SKM-1 treated with dmso at 0.1 percent for 144 hours (cell line): Measurements from ENCODE around the gene MGAT5B.

Experiments used
- DNase-seq: peaks from one replicate; lab custom pipeline; 2025; ENCODE audit not compliant: unreplicated experiment; lab: John Stamatoyannopoulos, UW

MGAT5B gene

DNA sequence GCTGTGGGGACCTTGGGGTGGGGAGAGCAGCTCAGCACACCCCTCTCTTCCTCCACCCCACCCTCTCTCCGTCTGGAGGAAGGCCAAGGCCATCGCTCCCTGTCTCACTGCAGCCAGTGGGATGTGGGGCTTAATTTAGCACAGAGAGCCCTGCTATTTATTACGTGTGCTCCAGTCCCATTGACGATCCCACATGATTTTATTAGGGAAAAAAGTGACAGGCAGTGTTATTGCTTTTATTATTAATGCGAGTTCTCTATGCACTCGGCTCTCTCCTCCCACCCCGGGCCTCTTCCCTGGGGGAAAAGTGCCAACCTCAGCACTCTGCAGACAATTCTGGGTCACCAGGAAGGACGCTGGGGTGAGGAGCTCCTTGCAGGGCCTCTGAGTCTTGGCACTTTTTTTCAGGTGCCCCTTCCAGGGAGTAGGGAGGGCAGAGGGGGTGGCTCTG, 57.3 kb downstream of the MGAT5B start:
- DNase-seq: no peak

DNA sequence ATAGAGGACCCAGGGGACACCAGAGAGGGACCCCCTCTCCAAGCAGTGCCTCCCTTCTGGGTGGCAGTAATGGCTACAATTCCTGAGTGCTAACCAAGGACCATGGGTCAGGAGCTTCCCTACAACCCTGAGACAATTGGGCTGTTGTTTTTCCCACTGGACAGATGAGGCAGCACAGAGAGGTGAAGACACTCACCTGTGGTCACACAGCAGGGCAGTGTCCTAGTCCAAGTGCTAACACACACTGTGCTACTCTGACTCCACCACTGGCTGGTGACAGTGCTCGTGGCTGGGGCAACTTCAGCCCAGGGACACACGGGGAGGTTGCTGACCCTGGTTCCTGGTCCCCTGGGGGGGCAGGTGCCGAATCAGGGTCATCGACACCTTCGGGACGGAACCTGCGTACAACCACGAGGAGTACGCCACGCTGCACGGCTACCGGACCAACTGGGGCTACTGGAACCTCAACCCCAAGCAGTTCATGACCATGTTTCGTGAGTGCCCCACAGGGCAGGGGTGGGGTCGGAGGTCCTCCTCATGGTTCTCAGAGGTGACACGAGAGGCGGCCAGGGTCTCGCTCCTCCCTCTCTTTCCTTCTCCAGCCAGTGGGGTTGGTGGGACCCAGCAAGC, 58.1 kb downstream of the MGAT5B start:
- DNase-seq: no peak

DNA sequence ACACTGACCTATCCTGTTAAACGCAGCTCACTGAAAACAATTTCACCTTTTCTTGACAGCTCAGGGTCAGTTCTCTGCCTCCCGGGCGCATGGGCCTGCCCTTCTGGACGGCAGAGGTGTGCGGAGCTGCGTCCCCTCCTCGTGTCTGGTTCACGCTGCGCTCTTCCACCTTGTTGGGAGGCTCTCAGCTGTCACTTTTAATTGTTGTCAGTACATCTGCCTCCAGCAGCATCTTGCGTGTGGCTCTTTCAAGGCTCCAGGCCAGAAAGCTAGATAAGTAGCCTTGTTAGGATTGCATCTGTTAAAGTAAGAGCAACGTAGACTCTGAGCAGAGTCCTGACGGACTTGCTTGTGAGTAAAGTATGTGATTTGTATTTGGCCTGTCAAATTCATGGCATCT, 59.4 kb downstream of the MGAT5B start:
- no peak for DNase-seq

DNA sequence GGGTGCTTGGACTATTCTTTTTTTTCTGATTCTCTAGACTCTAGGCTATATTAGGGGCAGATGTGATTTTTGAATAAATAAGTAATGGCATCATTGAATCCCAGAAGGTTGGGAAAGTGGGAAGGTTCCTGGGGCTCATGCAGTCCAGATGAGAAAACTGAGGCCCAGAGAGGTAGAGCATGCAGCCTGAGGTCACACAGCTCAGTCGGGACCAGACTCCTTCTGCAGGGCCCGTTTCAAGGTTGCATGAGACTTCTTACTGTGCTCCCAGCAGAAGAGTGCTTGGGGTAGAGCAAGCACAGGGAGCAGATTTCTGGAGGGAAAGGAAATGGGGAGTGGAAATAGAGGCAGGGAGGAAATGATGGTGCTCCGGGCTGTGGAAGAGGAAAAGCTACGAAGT, 59.8 kb downstream of the MGAT5B start:
- DNase-seq: no peak

DNA sequence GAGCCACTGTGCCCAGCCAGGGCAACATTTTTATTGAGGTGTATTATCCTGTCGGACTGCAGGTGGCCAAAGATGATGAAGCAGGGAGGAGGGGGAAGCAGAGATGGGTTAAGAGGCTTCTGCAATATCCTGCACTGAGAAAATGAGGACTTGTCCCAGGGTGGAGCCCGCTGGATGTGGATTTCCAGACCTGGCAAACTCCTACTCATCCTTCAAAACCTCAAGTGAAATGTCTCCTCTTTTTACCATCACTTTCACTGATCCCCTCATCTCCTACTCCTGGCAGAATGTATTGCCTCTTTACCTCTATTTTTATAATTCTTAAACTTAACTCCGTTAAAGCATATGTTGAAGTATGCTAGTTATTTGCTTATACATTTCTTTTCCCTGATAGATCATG, 60.9 kb downstream of the MGAT5B start:
- no peak for DNase-seq

DNA sequence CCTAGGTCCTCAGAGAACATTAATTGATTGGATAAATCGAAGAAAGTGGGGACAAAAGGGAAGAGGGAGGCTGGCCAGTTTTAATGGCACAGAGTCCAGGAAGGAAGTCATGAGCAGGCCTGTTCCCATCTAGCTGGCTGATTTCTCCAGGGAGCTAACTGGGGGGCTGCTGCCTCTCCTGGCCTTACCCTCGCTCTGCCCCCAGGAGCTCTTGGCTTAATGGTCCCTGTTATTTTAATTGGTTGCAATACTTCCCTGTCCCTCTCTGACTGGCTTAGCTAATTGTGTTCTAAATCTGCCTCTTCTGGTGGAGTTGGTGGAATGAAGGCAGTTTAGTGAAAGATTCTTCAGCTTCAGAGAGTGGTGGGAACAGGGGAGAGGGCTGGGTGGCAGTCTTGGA, 61.4 kb downstream of the MGAT5B start:
- no peak for DNase-seq

DNA sequence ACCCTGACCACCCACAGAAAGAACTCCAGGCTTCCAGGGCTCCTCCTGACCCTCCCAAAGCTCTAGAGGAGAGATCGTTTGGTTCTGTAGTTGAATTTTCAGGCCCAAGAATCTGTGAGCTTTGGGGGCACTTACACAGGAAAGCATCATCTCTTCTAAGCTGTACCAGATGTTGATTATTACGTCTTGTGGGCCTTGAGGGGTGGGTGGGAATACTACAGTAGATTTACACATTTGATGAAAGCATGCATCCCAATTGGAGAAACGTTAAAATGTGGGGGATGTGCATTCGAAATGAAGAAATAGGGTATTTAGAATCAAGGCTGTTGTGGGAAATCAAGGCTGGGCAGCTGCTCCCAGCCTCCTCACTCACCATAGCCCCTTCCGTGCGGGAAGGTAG, 61.9 kb downstream of the MGAT5B start:
- no peak for DNase-seq

DNA sequence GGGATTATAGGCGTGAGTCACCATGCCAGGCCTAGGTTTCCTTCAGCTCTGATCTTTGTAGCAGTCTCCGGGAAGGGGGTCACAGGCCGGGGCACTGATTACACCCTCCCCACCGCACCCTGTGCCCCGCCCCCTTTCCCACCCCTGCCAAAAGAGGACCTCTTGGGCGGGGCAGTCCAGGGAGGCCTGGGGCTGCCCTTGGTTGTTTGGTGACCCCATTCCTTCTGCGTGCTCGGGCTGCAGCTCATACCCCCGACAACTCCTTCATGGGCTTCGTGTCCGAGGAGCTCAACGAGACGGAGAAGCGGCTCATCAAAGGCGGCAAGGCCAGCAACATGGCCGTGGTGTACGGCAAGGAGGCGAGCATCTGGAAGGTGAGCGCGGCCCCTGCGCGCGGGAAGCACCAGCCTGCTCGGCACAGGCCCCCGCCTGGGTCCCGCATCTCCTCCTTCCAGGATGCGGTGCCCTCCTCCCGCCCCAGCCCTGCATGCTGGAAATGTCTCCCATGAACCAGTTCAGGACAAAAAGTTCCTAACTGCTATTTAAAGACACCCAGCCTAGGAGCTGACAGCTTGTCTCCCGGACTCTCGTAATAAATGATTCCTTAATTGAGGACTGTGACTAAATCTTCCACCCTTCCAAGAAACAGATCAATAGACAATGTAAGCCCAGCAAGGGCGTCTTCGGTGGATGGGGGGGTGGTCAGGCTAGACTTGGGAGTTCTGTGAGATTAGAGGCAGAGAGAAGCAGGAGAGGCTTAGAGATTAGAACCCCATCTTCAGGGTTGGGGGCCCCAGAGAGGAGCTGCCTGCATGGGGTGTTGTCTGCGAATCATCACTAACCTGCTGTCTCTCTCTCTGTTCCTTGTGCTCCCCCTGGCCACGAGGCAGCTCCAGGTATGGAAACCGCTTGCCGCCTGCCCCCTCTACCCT, 64.5 kb downstream of the MGAT5B start:
- no peak for DNase-seq

DNA sequence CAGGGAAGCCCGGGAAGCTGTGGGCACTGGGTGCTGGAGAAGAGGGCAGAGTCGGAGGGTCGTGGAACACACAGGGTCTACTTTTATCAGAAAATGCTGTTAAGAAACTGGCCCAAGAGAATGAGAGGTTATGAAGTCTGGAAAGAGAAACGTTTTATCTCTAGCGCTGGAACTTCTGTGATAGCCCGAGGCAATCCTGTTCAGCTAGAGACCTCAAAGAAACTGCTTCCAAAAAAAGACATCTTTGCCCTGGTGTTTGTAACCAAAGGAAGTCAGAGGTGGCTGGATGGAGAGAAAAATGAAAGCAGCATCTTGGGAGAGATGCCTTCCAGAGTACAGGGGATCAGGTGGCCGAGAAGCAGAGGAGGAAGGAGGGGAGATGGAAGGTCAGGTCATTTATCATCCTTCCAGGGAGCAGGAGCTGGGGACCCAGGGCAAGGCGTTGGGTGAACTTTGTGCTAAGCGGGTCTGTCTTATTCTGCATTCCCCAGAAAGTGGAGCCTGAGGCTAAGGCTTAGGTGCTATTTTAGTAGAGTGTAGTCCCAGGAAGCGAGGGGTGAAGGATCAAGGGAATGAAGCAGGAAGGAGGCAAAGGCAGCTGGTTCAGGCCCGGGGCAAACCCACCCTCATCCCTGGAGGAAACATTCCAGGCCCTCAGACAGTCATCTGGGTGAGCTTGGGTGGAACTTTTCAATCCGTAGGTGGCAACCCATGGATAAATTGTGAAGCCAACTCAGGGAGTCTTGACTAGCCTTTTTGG, 66.5 kb downstream of the MGAT5B start:
- no peak for DNase-seq

DNA sequence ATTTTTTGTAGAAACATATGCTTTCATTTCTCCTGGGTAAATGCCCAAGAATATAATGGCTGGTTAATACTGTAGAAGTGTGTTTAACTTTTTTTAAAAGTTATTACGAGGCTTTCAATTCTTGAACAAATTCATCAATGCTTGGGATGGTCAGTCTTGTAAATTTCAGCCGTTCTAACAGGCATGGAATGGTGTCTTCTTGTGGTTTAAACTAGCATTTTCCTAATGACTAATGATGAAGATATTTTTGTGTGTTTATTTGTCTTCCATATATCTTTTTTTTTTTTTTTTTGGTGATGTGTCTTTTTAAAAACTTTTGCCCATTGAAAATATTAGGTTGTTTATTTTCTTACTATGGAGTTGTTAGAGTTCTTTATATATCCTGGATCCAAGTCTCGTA, 67.1 kb downstream of the MGAT5B start:
- DNase-seq: no peak

DNA sequence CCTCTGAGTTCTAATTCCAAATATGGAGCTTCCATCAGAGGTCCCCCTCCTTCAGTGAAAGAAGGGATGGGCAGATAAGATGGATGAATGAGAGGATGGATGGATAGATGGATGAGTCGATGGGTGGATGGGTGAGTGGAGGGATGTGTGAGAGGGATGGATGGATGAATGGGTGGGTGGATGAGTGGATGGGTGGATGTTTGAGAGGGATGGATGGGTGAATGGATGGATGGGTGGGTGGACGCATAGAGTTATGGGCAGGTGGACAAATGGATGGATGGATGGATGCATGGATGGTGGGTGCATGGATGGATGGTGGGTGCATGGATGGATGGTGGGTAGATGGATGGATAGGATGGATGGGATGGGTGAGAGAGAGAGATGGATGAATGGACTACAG, 69.0 kb downstream of the MGAT5B start:
- DNase-seq: no peak

DNA sequence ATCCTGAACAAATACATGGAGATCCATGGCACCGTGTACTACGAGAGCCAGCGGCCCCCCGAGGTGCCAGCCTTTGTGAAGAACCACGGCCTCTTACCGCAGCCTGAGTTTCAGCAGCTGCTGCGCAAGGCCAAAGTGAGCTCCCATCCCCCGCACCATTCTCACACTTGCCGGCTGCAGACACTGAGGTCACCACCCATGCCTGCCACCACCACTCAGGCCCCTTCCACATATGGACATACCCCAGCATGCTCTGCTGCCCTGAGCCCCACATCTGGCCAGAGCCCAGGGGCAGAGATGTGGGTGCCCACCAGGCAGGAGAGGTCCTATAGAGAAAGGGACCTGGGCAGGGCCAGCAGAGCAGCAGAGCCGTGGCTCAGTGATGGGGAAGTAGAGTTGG, 69.8 kb downstream of the MGAT5B start:
- no peak for DNase-seq

DNA sequence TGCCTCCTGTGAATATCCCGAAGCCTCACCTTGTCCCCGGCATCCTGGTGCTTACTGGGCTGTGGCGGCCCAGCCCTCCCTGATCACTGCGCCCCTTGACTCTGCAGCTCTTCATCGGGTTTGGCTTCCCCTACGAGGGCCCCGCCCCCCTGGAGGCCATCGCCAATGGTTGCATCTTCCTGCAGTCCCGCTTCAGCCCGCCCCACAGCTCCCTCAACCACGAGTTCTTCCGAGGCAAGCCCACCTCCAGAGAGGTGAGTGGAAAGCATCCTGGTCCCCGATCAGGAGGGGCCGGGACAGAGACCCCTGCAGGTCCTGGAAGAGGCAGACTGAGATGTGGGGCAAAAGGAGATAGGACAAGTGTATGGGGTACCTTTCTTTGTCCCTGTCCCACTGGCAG, 72.1 kb downstream of the MGAT5B start:
- DNase-seq: no peak

DNA sequence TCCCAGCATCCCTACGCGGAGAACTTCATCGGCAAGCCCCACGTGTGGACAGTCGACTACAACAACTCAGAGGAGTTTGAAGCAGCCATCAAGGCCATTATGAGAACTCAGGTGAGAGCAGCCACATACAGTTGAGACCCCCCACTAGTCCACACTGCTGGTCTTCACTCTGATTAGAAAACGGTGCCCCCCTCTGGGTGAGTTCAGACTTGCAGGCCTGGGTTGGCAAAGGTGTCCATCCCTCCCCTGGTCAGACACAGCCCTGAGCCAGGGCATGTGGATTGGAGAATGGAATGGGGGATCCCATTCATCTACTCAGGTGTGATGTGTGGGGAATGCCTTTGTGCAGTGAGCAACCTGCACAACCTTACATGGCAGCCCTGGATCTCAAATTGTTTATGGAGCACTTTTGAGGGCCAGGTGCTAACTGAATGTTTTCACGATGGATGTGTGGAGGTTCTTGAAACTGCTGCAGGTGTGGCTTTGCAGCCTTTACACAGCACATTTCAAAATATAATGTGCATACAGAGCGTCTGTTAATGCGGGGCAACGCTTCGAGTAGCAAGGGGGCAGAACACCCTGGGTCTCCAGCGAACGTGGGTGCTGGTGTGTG, 72.6 kb downstream of the MGAT5B start:
- no peak for DNase-seq

DNA sequence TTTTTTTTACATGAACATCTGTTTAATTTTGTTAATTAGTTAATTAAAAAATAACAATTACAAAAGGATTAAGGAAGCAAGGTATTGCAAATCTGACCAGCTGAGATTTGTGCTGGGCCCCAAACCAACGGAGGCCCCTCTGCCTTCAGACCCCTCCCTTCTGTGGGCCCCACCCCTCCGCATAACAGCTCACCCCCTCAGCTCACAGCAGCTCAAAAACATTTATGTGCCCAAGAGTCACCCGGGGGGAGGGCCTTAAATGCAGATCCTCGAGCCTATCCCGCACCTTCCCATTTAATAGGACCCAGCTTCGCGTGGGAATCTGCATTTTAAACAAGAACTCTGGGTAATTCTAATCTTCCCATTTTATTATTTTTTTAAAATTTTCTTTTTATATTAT, 75.0 kb downstream of the MGAT5B start:
- no peak for DNase-seq

DNA sequence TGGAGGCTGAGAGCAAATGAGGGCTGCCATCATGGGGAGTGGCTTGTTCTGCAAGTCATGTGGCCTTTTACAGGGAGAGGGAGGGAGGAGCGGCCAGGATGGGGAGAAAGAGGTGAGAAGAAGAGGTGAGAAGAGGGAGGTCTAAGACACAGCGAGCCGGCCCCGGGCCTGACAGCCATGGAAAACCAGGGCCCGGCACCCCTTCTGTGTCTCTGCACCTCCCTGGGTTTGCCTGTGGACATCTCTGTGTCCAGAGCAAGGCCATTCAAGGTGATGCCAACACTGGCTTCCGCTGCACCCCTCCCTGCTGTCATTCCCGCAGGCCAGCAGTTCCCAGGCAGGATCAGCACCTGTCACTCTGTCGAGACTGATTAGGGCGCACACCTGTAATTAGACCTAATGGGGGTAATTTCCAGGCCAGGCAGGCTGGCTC, 75.6 kb downstream of the MGAT5B start:
- DNase-seq: no peak

DNA sequence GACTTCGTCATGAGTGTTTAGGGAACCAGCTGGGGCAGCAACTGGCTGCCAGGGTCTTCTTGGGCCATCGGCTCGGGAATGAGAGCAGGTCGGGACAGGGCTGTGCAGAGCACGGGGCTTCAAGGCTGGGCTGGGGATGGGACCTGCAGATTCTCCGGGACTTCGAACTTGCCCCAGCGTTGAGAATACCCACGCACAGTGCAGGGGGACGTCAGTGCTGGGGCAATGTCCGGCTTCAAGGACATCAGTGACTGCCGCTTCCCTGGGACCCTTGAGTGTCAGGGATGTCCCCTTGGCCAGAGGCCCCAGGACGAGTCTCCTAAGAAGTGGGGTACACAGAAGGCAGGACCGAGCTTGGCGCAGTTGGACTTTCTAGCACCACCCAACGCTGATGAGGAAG, 76.3 kb downstream of the MGAT5B start:
- DNase-seq: no peak

DNA sequence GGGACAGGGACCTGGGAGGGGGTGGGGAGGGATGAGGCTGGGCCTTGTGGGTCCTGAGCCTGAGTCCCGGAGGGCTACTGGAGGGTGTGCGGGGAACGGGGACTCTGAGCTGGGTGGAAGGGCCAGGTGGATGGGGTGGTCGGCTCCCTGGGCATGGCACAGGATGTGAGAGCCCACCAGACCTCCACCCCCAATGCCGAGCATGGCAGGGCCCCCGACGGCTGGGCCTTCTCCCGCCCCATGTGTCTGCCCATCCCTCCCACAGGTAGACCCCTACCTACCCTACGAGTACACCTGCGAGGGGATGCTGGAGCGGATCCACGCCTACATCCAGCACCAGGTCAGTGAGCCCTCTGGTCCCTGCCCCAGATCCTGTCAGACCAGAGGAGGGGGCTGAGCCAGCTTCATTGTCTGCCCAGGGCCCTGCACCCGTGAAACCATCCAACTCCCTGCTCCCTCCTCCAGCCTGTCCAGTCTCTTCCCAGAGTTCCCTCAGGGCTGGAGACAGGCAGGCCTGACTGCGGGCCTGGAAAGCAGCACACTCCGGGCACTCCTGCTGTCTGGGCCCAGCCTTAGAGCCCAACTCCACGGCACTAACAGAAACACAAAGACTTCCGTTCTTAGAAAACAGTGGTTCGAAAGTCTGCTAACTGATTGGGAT, 78.0 kb downstream of the MGAT5B start:
- DNase-seq: no peak

DNA sequence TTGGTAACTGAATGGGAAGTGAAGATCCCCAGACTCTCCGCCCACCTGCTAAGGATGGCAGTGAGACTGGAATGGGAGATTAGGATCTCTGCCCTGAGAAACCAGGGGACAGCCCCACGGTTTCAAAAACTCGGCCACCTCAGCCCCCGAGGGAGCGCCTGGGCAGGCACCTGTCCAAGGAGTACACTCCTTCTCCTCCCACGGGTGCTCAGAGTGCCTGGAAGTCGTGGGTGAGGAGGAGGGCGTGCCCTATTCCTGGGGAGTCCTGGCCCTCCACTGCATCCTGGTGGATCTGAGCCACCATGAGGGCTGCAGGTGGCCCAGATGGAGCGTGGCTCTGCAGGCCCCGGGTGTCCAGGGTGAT, 78.5 kb downstream of the MGAT5B start:
- no peak for DNase-seq

DNA sequence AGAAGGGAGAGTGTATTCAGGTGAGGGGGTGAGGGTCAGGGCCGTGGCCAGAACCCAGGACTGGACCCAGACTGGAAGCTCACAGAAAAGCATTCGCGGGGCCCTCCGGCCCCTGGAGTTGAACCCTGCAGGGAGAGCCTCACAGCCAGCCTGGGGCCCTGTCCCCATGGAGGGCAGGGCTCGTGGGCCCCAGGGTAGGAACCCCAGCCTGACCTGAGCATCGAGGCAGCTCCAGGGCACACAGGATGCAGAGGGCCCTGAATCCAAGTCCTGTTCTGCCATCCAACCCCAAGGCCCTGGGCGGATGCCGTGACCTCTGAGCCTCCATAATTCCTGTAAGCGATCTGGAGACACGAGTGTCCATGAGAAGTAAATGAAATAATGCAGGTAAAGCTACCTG, 79.1 kb downstream of the MGAT5B start:
- DNase-seq: no peak

DNA sequence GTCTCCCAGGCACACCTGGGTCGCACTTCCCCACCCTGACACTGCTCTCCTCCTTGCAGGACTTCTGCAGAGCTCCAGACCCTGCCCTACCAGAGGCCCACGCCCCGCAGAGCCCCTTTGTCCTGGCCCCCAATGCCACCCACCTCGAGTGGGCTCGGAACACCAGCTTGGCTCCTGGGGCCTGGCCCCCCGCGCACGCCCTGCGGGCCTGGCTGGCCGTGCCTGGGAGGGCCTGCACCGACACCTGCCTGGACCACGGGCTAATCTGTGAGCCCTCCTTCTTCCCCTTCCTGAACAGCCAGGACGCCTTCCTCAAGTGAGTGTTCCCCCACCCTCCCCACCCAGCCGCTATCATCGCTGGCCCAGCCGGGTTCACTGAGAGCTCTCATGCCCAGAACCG, 79.6 kb downstream of the MGAT5B start:
- DNase-seq: no peak
